ENCODE measurements around the gene EMSY. TPM values are rescaled to one million over a fixed set of nuclear protein-coding genes. Genes with fewer than 3 reads are reported as not detected.

EMSY gene
- polyA plus RNA-seq, 1 donor from 2014 or later, result 25.0 TPM

DNA sequence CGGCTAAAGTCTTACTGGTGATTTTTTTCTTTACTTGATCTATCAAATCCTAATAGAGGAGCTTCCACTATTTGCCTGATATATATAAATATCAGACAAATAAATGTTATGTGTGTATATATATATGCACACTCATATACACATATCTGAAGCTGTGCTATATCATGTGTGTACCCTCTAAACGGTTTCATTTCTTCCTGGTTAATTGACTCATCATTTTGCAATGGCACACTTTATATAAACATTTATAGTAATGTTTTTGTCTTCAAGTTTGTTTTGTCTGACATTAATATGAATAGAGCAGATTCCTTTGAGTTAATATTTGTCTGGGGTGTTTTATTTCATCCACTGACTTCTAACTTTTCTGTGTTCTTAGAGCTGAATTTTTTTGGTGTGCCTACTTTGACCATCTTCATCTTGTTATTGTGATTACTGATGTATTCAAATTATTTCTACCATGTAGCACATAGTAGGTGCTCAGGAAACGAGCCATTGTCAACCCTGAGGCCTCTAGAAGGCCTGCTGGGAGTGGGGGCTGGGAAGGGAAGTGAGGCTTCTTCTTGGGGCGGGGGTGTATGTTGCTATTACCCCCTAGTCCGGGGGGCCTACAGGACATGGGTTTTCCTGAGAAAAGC is 143.1 kb downstream of the EMSY start:
- TF ChIP-seq TAF1 (IDR thresholded peaks at IDR 0.05; ENCODE audit: low read depth), result no peak
- H3K27me3 ChIP-seq (ENCODE audit: insufficient read depth, low read depth, low read length), result no peaks in the 10 kb centered on the region
- no peak overlapping the region for H3K4me2 ChIP-seq (ENCODE audit: low read length)
- H3K79me2 ChIP-seq (replicated peaks; ENCODE audit: insufficient read depth, low read length), result no peaks in the 10 kb centered on the region
- no peaks in the 10 kb centered on the region for H3F3A ChIP-seq (ENCODE audit: insufficient read depth, low read length, poor library complexity, severe bottlenecking)
- H3K4me3 ChIP-seq (ENCODE audit: low read length), result no peak overlapping the region
- H3K9ac ChIP-seq (ENCODE audit: low read length), result no peak overlapping the region
- H3K27ac ChIP-seq (ENCODE audit: low read length), result no peak overlapping the region
- H4K20me1 ChIP-seq (ENCODE audit: insufficient read depth), result no peaks in the 10 kb centered on the region
- H3K9me2 ChIP-seq (ENCODE audit: insufficient read depth, low read length), result no peaks in the 10 kb centered on the region
- no peak overlapping the region for H2AFZ ChIP-seq (ENCODE audit: low read depth, low read length)
- H3K9me3 ChIP-seq (ENCODE audit: low read length), result no peaks in the 10 kb centered on the region
- H3K36me3 ChIP-seq (ENCODE audit: insufficient read depth, low read length), result no peaks in the 10 kb centered on the region

DNA sequence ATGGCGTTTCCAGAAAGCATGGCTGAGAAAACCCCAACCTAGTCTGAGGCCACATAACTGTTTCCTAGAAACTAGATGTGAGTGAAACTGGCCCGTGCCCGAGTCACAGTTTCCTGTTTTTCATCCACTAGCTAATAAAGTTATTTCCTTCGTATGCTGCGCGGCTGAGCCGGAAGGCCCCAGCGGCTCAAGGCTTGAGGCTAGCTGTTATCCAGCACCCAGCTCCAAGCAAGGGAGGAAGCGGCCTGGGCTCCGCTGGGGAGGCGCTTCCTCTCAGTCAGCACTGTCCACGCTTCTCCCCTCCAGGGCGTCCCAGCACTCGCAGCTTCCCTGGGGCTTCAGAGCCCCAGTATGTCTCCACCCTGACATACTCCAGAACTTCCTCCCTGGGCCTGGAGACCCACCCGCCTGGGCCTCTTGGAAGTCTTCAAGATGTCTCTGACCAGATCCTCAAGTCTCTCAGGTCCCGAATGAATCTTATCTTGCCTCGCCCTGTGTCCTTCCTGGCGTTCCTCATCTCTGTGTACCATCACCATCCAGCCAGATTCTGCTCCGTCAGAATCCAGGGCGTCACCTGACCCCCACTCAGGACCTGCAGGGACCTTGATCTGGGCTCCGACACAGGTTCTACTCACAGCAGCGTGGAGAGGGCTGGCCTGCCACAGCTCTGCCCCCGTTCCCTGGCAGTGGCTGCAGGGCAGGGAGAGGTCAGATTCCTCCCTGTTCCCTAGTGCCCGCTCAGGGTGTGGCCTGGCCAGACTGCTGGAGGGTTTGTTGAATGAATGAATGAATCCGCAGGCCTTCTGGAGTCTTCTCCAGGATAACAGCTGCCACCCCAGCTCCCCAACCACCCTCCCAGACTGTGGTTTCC is 143.9 kb downstream of the EMSY start:
- no peak overlapping the region for H3K9ac ChIP-seq (ENCODE audit: low read length)
- H3K27me3 ChIP-seq (ENCODE audit: insufficient read depth, low read depth, low read length), result no peaks in the 10 kb centered on the region
- H3K4me2 ChIP-seq (ENCODE audit: low read length), result no peak overlapping the region
- H3K36me3 ChIP-seq (ENCODE audit: insufficient read depth, low read length), result no peaks in the 10 kb centered on the region
- H4K20me1 ChIP-seq (ENCODE audit: insufficient read depth), result no peaks in the 10 kb centered on the region
- no peaks in the 10 kb centered on the region for H3K9me3 ChIP-seq (ENCODE audit: low read length)
- H3K79me2 ChIP-seq (replicated peaks; ENCODE audit: insufficient read depth, low read length), result no peaks in the 10 kb centered on the region
- H3K4me3 ChIP-seq (ENCODE audit: low read length), result no peak overlapping the region
- TF ChIP-seq EZH2 (IDR thresholded peaks at IDR 0.05; ENCODE audit: borderline replicate concordance, insufficient read depth, low read length, poor library complexity, severe bottlenecking), result no peak
- TF ChIP-seq RAD21 (conservative IDR thresholded peaks at IDR 0.05), result no peak
- TF ChIP-seq, protein P1, sequence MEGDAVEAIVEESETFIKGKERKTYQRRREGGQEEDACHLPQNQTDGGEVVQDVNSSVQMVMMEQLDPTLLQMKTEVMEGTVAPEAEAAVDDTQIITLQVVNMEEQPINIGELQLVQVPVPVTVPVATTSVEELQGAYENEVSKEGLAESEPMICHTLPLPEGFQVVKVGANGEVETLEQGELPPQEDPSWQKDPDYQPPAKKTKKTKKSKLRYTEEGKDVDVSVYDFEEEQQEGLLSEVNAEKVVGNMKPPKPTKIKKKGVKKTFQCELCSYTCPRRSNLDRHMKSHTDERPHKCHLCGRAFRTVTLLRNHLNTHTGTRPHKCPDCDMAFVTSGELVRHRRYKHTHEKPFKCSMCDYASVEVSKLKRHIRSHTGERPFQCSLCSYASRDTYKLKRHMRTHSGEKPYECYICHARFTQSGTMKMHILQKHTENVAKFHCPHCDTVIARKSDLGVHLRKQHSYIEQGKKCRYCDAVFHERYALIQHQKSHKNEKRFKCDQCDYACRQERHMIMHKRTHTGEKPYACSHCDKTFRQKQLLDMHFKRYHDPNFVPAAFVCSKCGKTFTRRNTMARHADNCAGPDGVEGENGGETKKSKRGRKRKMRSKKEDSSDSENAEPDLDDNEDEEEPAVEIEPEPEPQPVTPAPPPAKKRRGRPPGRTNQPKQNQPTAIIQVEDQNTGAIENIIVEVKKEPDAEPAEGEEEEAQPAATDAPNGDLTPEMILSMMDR (IDR thresholded peaks at IDR 0.05; ENCODE audit: poor library complexity, severe bottlenecking), result no peak
- no peak for TF ChIP-seq SMC3 (conservative IDR thresholded peaks at IDR 0.05; ENCODE audit: poor library complexity)
- no peak for TF ChIP-seq EP300 (conservative IDR thresholded peaks at IDR 0.05; ENCODE audit: poor library complexity, severe bottlenecking)
- no peak for TF ChIP-seq TAF1 (IDR thresholded peaks at IDR 0.05; ENCODE audit: low read depth)
- TF ChIP-seq, protein P2, sequence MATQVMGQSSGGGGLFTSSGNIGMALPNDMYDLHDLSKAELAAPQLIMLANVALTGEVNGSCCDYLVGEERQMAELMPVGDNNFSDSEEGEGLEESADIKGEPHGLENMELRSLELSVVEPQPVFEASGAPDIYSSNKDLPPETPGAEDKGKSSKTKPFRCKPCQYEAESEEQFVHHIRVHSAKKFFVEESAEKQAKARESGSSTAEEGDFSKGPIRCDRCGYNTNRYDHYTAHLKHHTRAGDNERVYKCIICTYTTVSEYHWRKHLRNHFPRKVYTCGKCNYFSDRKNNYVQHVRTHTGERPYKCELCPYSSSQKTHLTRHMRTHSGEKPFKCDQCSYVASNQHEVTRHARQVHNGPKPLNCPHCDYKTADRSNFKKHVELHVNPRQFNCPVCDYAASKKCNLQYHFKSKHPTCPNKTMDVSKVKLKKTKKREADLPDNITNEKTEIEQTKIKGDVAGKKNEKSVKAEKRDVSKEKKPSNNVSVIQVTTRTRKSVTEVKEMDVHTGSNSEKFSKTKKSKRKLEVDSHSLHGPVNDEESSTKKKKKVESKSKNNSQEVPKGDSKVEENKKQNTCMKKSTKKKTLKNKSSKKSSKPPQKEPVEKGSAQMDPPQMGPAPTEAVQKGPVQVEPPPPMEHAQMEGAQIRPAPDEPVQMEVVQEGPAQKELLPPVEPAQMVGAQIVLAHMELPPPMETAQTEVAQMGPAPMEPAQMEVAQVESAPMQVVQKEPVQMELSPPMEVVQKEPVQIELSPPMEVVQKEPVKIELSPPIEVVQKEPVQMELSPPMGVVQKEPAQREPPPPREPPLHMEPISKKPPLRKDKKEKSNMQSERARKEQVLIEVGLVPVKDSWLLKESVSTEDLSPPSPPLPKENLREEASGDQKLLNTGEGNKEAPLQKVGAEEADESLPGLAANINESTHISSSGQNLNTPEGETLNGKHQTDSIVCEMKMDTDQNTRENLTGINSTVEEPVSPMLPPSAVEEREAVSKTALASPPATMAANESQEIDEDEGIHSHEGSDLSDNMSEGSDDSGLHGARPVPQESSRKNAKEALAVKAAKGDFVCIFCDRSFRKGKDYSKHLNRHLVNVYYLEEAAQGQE (IDR thresholded peaks at IDR 0.05; ENCODE audit: borderline replicate concordance), result no peak
- TF ChIP-seq MXI1 (conservative IDR thresholded peaks at IDR 0.05; ENCODE audit: poor library complexity, severe bottlenecking), result no peak
- no peak for TF ChIP-seq POLR2AphosphoS5 (IDR thresholded peaks at IDR 0.05)
- H2AFZ ChIP-seq (ENCODE audit: low read depth, low read length), result no peak overlapping the region
- no peaks in the 10 kb centered on the region for H3K9me2 ChIP-seq (ENCODE audit: insufficient read depth, low read length)
- no peak overlapping the region for H3K27ac ChIP-seq (ENCODE audit: low read length)
- H3F3A ChIP-seq (ENCODE audit: insufficient read depth, low read length, poor library complexity, severe bottlenecking), result no peaks in the 10 kb centered on the region
